Hematopoietic multipotent progenitor cell treated with erythropoietin and hydrocortisone succinate and interleukin-3 and kit ligand, for 17 days (in vitro differentiated cells): ENCODE results near the gene SPATA6.
A peak's percentile ranks its signal among the peaks of the same experiment; 100 is the strongest.
"Not testable (repeated sequence)": the region's sequence is repeated elsewhere in the genome, so short reads cannot be mapped to it uniquely, and the experiment has no call there.

Experiments used
- DNase-seq: peaks from one replicate; pipeline ENCODE4 v3.0.0-alpha.2; 2015; ENCODE audit warnings: low spot score

Gene SPATA6

DNA sequence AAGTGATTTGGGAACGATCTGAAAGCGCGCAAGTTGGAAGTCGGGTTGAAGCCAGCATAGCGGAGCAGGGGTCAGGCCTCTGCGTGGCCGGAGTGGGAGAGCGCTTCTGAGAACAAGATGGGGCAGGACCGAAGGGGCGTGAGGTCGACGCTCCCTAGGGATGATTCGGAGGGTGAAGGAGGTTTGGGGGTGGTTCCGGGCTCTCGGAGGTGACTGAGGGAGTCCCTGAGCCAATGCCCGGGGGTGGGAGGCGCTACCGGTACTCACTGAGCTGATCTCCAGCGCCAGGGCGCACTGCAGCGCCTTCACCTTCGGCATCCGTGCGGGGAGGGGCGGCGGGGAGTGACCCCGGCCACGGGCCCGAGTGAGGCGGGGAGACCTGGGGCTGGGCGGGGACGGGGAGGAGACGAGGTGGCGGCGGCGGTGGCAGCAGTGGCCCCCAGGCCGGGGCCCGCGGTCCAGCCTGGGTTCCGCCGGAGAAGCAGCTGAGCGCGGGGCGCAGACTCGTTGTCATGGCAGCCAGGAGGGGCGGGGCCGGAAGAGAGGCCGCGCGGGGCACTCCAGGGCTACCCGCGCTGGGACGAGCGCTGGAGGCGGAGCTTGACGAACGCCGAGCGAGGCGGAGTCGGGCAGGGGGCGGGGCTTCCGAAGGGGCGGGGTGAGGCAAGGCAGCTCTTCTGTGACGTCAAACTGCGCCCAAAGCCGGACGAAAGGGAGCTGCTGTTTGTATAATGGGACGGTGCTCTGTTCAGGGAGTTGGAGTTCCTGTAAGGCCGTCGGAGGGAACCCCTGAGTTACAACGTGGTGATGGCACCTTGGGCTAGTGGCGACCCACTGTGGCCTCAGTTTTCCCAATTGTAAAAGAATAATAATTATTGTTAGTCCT lies at the start of gene SPATA6:
Gene SPATA6, minus strand, starts transcription at position 514 of the 886 bp plus-strand sequence. Its CDS starts 196 bp downstream, at position 318.
- peak; percentile 72 for DNase-seq

DNA sequence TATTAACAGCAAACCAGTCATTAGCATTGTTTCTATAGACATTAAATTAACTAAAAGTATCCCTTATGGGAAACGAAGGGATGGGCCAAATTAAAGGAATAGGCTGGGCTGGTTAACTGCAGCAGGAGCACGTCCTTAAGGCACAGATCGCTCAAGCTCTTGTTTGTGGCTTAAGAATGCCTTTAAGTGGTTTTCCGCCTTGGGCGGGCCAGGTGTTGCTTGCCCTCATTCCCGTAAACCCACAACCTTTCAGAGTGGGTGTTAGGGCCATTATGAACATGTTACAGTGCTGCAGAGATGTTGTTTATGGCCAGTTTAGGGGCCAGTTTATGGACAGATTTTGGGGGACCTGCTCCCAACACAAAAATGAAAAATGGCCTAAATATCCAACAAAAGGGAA lies 47.9 kb upstream of the SPATA6 start:
- not testable (repeated sequence) for DNase-seq

- DNase-seq, result no peak
Measured at GRCh38 chr1:48506870-48507269, 34.9 kb upstream of the SPATA6 start.

DNA sequence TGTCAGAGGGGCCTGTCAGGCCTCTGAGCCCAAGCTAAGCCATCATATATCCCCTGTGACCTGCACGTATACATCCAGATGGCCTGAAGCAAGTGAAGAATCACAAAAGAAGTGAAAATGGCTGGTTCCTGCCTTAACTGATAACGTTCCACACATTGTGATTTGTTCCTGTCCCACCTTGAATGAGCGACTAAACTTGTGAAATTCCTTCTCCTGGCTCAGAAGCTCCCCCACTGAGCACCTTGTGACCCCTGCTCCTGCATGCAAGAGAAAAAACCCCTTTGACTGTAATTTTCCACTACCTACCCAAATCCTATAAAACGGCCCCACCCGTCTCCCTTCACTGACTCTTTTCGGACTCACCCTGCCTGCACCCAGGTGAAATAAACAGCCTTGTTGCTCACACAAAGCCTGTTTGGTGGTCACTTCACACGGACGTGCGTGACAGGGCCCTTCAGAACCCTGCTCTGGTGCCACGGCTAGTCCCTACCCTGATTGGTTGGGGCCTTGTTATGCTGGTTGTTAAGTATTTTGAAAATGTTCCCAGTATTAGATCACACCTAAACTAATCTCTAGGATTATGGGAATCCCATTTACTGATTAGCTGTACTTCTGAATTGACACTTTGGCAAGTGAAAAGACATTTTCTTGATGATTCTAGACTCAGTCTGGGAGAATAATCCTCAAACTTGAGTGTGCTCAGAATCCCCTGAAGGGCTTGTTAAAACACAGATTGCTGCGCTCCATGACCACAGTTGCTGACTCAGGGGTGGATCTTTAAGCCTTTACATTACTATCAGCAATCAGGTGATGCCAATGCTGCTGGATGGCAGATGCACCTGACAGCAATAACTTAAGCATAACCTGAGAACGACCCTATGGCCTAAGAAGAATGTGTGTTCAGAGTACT lies 28.8 kb upstream of the SPATA6 start:
- DNase-seq, result no peak

DNA sequence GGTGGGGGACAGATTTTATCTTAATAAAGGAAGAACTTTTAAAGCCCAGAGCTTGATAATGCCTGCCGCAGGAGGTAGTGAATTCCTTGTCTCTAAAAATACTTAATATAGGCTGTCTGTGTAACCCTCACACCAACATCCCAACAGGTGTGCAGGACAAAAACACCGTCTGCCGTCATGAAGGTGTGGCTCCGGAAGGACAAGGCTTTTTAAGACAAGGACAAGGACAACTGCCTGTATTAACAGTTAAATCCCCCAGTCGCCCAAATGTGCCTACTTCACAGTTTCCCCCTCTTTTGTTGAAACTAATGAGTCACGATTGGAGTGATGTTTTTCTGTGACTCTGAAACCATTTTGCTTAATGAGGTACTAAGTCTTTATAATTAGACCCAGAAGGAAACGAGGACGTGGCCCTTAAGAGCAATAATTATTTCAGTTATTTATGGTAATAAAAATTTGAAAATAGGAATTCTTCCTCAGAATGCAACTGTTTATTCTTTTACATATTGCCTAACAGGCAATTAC lies 27.3 kb upstream of the SPATA6 start:
- no peak for DNase-seq

GRCh38 chr1:48498096-48498791 lies 26.2 kb upstream of the SPATA6 start:
- peak; percentile 58 for DNase-seq

GRCh38 chr1:48495911-48496310 lies 23.9 kb upstream of the SPATA6 start:
- no peak for DNase-seq

DNA sequence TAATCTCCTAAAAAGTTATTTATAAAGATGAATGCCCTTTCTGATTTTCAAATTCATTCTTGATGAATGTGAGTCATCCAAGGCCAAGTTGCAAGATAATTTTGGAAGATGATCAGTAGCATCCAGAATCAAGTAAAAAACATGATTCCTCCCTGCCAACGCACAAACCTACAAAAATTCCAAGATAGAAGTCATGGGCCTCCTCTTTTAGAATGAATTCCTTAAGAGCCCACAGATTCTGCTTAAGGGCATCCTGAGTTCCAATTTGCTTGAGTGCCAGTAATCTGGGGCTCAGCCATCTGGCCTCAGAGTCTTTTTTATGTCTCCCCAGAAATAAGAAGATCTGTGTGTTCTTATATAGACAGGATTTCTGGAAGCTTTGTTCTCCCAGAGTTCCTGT lies 23.2 kb upstream of the SPATA6 start:
- no peak for DNase-seq

DNA sequence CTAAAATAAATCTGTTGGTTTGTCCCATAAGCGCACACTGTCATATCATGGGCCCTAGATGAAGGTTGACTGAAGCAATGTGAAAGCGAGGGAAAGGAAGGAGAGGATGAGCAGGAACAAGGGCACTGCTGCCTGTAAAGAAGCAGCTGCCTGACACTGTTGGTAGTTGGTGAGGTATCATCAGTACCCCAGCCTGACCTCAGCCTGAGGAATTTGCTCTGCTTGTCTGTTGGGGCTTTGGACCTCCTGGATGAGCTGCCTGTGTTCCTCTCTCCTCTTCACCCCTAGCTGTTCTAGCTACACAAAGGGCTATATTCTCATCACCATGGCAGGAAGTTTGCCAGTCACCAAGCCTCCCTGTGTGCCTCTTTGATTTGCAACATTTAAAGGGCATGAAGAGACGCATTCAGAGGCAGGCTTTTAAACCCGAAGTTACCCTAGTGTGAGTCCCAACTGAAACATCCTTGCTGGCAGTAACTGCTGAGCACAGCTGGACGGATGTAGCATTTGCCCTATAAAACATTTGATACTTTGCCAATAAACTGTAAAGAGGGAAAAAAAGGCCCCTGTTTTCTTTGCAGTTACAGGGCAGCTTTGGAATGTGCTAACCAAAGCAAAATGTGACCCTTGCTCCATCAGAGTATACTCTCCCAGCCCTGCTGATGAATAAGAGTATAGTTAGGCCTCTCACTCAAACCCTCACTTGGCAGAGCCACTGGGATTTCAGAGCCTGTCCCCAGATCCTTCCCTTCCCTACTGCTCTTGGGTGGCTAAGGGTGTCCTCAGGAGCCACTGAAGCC lies 22.2 kb upstream of the SPATA6 start:
- no peak for DNase-seq

- DNase-seq, result no peak
Measured at GRCh38 chr1:48493041-48493440, 21.0 kb upstream of the SPATA6 start.

DNA sequence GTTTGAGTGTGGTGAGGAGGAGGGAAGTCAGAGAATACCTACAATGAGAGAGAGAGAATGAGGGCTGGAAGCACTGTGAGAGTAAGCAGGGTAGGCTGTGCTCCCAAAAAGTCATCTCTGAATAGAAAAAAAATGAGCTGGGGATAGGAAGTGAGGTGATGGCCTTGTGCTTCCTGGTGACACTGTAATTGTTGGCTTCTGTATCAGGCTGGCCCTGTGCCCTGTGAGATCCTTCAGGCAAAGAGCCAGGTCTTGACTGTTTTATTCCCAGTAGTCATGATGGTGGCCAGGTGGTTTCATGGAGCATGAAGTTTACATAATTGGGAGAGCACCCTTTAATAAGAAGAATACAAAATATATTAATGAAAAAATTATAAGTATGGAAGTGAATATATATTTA lies 20.4 kb upstream of the SPATA6 start:
- DNase-seq, result no peak

DNA sequence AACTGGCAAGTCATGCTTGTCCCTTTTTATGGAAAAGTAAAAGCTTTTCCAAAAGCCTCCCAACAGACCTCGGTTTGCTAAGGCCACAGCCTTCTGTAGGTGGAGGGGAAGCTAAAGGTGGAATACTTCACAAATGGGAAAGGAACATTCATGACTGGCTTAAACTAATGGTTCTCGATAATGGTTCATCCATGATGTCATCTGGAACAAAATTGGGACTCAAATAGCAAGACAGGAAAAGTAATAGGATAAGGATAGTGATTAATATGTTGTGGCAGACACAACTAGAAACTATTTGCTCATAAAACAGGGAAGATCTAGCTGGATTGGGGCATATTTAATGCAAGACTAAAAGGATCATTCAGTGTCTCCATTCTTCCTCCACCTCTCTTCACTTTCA lies 16.7 kb upstream of the SPATA6 start:
- DNase-seq, result no peak

GRCh38 chr1:48480504-48480903 lies 8.5 kb upstream of the SPATA6 start:
- no peak for DNase-seq

- DNase-seq, result not testable (repeated sequence)
Measured at GRCh38 chr1:48480023-48480422, 8.0 kb upstream of the SPATA6 start.

- DNase-seq, result no peak
Measured at GRCh38 chr1:48472638-48473037, 634 bp upstream of the SPATA6 start.

DNA sequence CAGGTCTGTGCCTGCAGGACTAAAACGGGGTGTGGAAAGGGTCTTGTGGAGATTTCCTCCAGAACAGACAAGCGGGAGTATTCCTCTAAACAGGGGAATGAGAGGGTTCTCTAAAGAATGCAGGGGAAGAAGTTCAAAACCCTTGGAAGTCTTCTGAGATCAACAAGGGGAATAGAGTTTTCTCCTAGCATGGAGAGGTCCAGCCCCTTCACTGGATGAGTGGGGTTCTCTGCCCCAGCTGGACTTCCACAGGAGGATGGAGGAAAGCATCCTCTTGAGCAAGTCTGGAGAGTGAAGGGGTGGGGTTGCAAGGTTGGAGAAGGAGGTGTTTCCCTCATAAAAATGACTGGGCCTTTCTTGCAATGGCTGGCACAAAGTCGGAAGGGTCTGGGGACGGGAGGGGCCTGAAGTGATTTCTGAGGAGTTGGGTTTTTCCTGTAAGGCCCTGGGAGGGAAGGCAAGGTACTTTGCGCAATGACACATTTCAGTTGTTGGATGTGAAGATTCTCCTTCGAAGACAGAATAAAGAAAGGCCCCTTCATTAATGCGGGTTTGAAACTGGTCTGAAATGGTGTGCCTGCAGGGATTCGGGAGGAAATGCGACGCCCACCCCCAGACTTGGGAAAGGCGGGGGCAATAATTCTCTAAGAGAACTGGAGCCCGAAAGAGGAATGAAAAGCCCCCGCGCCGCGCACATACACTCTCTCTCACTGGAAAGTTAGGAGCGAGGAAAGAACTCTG lies 884 bp downstream of the SPATA6 start:
- DNase-seq, result no peak

DNA sequence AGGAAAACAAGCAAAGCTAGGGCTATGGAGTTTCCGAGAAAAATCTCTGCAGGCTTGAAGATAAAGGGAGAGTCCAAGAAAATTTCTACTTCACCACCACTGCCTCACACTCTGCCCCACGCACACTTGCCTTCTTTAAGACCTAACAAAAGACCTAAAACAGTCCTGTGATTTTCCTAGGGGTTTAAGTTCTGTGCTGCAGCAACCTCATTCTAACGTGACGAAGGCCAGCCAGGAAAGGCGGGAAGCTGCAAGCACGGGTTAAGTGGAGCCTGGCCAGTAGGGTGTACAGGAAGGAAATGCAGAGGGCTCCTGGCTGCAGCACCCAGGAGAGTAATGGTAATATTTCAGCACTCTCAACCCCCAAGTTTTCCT lies 1.5 kb downstream of the SPATA6 start:
- DNase-seq, result no peak

DNA sequence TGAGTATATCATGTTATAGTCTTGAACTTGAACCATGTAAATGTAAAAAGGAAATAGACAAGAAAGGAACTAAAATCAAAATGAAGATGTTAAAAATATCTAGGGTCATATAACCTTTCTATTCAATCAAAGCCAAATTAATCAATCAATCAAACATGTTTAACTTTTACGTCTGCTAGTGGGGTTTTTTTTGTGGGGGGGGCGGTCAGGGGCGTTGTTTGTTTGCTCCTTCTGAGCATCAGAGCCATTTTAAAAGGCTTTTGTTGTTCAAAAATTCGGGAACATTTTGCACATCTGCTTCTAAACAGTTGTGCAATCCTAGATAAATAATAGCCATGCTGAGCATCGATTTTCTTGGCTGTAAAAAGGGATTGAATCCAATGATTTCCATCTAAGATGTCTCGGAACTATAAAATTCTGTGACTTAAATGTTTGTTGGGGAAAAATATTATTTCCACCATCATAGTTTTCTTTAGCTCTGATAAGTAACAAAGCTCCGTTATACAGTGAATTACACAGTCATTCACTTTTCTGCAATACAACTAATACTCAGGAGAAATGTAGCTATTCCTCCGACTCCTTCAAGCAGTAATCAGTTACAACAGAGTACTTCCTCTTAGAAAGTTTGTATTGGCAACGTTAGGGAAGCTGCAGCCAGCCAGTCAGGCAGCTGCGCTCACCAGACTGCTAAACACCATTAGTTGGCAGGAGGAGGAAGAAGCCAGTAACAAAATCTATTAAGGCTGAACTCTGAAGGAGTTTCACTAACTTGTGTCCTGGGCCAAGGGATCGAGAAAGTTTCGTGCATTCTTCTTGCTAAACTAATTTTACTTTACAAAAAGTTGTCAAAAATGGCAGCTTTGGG lies 2.2 kb downstream of the SPATA6 start:
- no peak for DNase-seq

- DNase-seq, result no peak
Measured at GRCh38 chr1:48466594-48466993, 5.4 kb downstream of the SPATA6 start.
